K562 (cell line): ENCODE data around the gene GRWD1.

Experiments
- ATF3 ChIP-seq, 2 experiments: fragments of 450-650 bp in 1 of 2; sonication (generic) in 1 of 2; formaldehyde crosslinking in 1 of 2; IDR thresholded peaks in 1 of 2; conservative IDR thresholded peaks in 1 of 2; 2 replicates each; pipeline versions ENCODE4 v1.6.1 to v1.8.1; 2016 to 2023; ENCODE audit warnings: mild to moderate bottlenecking in 2 of 2, moderate library complexity in 2 of 2, inconsistent platforms in 1 of 2, missing genetic modification reagents in 1 of 2
- CTCF ChIP-seq, 3 experiments: IDR thresholded peaks in 2 of 3; conservative IDR thresholded peaks in 1 of 3; 2 replicates each; pipeline ENCODE4 v1.5.1; 2011 to 2012; ENCODE audit warnings: low read length in 3 of 3, mild to moderate bottlenecking in 3 of 3, control low read depth in 2 of 3, improper control_type of control experiment in 1 of 3, inconsistent platforms in 1 of 3, low read depth in 1 of 3, mixed read lengths in 1 of 3, moderate library complexity in 1 of 3; ENCODE audit not compliant: insufficient read depth in 2 of 3
- MXI1 ChIP-seq: IDR thresholded peaks from 2 replicates; pipeline ENCODE4 v1.6.1; 2011; ENCODE audit warnings: low read depth, mild to moderate bottlenecking, improper control_type of control experiment, low read length
- POLR2A ChIP-seq: fragments of 450-650 bp; conservative IDR thresholded peaks from 2 replicates; pipeline ENCODE4 v1.6.1; 2016
- POLR2AphosphoS5 ChIP-seq: IDR thresholded peaks from 2 replicates; pipeline ENCODE4 v1.6.1; 2011; ENCODE audit warnings: mild to moderate bottlenecking, low read depth, low read length, moderate library complexity; ENCODE audit not compliant: control insufficient read depth, insufficient read depth
- TAF15 ChIP-seq: fragments of 200-400 bp; formaldehyde crosslinking; IDR thresholded peaks from 2 replicates; pipeline ENCODE4 v1.6.1; 2017; ENCODE audit warnings: mild to moderate bottlenecking, low read depth, low read length, moderate library complexity
- THAP12 ChIP-seq: fragments of 250-450 bp; sonication (Bioruptor Pico); IDR thresholded peaks from 2 replicates; pipeline ENCODE4 v1.9.0; 2021; ENCODE audit warnings: mild to moderate bottlenecking, inconsistent platforms
- TF ChIP-seq, protein P1 (sequence below): sonication (generic); formaldehyde crosslinking; IDR thresholded peaks from 2 replicates; pipeline ENCODE4 v1.8.1; 2023; ENCODE audit warnings: mild to moderate bottlenecking, missing genetic modification reagents

- TF ChIP-seq, protein P1, sequence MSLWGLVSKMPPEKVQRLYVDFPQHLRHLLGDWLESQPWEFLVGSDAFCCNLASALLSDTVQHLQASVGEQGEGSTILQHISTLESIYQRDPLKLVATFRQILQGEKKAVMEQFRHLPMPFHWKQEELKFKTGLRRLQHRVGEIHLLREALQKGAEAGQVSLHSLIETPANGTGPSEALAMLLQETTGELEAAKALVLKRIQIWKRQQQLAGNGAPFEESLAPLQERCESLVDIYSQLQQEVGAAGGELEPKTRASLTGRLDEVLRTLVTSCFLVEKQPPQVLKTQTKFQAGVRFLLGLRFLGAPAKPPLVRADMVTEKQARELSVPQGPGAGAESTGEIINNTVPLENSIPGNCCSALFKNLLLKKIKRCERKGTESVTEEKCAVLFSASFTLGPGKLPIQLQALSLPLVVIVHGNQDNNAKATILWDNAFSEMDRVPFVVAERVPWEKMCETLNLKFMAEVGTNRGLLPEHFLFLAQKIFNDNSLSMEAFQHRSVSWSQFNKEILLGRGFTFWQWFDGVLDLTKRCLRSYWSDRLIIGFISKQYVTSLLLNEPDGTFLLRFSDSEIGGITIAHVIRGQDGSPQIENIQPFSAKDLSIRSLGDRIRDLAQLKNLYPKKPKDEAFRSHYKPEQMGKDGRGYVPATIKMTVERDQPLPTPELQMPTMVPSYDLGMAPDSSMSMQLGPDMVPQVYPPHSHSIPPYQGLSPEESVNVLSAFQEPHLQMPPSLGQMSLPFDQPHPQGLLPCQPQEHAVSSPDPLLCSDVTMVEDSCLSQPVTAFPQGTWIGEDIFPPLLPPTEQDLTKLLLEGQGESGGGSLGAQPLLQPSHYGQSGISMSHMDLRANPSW = no peak
- TF ChIP-seq POLR2AphosphoS5 (no peak), ATF3 (IDR thresholded peaks at IDR 0.05) (no peak), ATF3 (CRISPR knock-in tag; conservative IDR thresholded peaks at IDR 0.05) (no peak), THAP12 (CRISPR knock-in tag) (no peak), CTCF (IDR thresholded peaks at IDR 0.05 in 2 of 3, conservative IDR thresholded peaks at IDR 0.05 in 1 of 3; ENCODE audit: insufficient read depth in 2 of 3, low read depth in 1 of 3, low read length in 3 of 3) (no peak), TAF15 (no peak), MXI1 (no peak), POLR2A (no peak)
These were observed 56.7 kb downstream of the GRWD1 start for GRCh38 chr19:48502350-48503018.
